HFF-Myc (cell line): ENCODE data around the gene APRT.
"Not testable (repeated sequence)": the region's sequence is repeated elsewhere in the genome, so short reads cannot be mapped to it uniquely, and the experiment has no call there.

Experiments used
- DNase-seq: peaks from one replicate; pipeline ENCODE4 v3.0.0-alpha.2; 2011; ENCODE audit warnings: low read depth; ENCODE audit errors: extremely low read depth
- H3K4me3 ChIP-seq: replicated peaks from 2 replicates; pipeline ENCODE4 v1.5.1; 2011; ENCODE audit warnings: low read depth, mild to moderate bottlenecking, control low read depth, low read length
- CTCF ChIP-seq: IDR thresholded peaks from 2 replicates; pipeline ENCODE4 v1.5.1; 2012; ENCODE audit warnings: mild to moderate bottlenecking, low read depth, low read length, control low read depth; ENCODE audit errors: missing control alignments

APRT gene

GRCh38 chr16:88824256-88825077 is 12.7 kb upstream of the APRT start:
- H3K4me3 ChIP-seq: no peak overlapping the region

GRCh38 chr16:88823646-88824045 is 11.9 kb upstream of the APRT start:
- not testable (repeated sequence) for DNase-seq, H3K4me3 ChIP-seq

More at GRCh38 chr16:88824256-88825077, 12.7 kb upstream of the APRT start:
- TF ChIP-seq CTCF: no peak
- DNase-seq: no peak

- no peak for DNase-seq
- H3K4me3 ChIP-seq: no peak overlapping the region
- TF ChIP-seq CTCF: no peak
Measured at GRCh38 chr16:88822281-88823040, 10.7 kb upstream of the APRT start.

- no peak for DNase-seq
- no peak overlapping the region for H3K4me3 ChIP-seq
- no peak for TF ChIP-seq CTCF
Measured at GRCh38 chr16:88821168-88821850, 9.6 kb upstream of the APRT start.

- no peak for DNase-seq
- no peak for TF ChIP-seq CTCF
- H3K4me3 ChIP-seq: no peak overlapping the region
Measured at GRCh38 chr16:88820385-88821025, 8.8 kb upstream of the APRT start.

- no peak overlapping the region for H3K4me3 ChIP-seq
- TF ChIP-seq CTCF: no peak
- no peak for DNase-seq
Measured at GRCh38 chr16:88819126-88819525, 7.4 kb upstream of the APRT start.
